HG03460 (cell line): Measurements from ENCODE around the gene OR6V1.
"Not testable (repeated sequence)": the region's sequence is repeated elsewhere in the genome, so short reads cannot be mapped to it uniquely, and the experiment has no call there.

Experiments used
- ATAC-seq: cut with Tn5 transposase; IDR thresholded peaks from one replicate; pipeline ENCODE4 v1.9.1; 2021; ENCODE audit not compliant: unreplicated experiment

OR6V1 gene

GRCh38 chr7:143042790-143043271, 9.3 kb upstream of the OR6V1 start:
- ATAC-seq, result no peak

DNA sequence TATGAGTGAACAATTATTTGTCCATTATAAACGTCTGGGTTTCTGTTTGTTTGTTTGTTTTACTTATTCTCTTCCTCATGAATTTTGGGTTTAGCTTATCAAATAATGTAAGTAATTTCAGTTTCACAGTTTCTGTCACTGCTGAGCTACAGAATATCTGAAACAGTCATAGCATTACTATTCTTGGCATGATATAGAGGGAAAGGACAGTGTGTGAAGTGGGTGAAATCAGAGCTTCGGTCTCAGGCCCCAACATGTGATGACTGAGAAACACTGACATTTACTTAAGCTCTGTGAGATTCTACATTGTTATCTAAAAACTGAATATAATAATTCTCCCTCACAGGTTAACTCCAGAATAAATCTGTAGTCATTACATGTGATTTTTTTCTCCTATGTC, 8.8 kb upstream of the OR6V1 start:
- ATAC-seq, result no peak

DNA sequence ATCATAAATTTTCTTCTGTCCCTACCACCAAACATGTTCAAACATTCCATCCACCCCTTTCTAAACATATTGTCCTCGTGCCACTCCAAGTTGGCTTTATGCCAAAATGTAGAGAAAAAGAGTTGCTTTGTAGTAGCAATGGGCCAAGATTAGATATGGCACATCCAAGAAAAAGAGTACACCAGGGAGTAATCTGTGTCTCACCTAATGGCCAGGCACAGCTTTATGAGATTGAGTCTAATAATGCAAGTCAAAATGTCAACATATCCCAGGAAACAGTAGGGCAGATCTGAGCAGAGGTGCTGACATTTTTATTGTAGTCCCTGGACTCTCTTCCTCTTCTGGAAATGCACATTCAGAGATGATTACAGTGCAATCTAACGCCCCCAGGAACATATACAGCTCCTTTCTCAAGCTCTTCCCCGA, 5.7 kb upstream of the OR6V1 start:
- ATAC-seq, result no peak

- ATAC-seq, result no peak
Observed at GRCh38 chr7:143047326-143047725, 4.8 kb upstream of the OR6V1 start.

DNA sequence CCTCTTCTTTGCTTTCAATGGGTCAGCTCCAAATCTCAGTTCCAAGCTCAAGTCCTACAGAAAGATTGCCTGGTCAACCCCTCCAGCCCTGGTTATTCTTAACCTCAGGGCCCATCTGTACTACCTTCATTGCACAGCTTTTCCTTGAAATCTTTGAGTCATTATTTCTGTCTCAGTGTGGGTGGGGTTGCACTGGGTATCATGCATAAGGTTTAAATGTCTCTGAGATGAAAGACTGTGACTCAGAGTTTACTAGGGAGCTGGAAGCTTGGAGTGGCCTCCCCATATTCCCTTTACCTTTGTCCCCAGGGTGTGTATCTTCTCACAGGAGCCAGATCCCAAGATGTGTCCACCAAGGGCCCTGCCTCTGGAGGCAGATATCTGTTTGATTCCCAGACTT, 3.3 kb upstream of the OR6V1 start:
- no peak for ATAC-seq

DNA sequence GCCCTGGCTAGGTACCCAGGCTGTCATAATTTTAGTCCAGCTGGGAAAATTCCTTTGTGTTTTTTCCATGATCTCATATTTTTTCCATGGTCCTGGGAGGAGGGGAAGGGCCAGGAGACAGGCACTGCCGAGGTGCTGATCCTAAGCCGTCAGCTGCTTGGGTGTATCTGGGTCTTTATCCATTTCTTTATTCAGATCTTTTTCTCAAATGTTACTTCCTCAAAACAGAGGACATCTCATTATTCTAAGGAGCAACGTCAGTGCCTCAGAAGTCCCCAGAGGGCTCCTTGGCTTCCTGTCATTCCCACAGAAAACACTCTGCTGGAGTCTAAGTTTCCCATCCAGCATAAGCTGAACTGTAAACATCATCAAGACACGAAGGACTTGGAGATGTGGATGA, 2.8 kb upstream of the OR6V1 start:
- no peak for ATAC-seq

DNA sequence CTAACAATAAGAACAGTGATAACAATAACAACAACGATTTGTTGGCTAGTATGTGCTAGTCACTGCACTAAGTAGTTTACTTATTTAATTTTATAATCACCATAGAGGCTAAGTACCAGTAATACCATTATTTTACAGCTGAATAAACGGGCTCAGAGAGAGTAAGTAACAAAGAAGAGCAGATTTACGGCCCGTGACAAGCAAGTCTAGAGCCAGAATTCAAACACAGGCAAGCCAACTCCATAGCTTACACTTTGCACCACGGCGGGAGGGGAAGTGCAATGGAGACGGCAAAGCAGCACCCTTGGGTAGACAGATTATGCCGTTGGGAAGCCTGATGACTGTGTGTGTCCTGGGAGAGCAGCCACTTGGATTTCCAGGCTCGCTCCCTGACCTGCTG, 1.2 kb upstream of the OR6V1 start:
- ATAC-seq, result no peak

GRCh38 chr7:143054621-143055020, 2.5 kb downstream of the OR6V1 start:
- ATAC-seq, result no peak

DNA sequence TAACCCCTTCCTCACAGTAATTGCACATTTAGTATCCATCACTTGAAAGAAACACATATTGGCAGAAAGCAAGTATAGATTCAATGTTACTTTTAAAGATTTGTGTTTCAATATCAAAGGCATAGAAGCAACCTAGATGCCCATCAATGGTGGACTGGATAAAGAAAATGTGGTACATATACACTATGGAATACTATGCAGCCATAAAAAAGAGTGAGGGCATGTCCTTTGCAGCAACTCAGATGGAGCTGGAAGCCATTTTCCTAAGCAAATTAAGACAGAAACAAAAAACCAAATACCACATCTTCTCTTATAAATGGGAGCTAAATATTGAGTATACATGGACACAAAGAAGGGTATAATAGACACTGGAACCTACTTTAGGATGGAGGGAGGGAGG, 3.6 kb downstream of the OR6V1 start:
- no peak for ATAC-seq

GRCh38 chr7:143063741-143064140, 11.6 kb downstream of the OR6V1 start:
- ATAC-seq, result no peak

- no peak for ATAC-seq
Observed at GRCh38 chr7:143068446-143068845, 16.3 kb downstream of the OR6V1 start.

- no peak for ATAC-seq
Observed at GRCh38 chr7:143069912-143070500, 17.9 kb downstream of the OR6V1 start.

DNA sequence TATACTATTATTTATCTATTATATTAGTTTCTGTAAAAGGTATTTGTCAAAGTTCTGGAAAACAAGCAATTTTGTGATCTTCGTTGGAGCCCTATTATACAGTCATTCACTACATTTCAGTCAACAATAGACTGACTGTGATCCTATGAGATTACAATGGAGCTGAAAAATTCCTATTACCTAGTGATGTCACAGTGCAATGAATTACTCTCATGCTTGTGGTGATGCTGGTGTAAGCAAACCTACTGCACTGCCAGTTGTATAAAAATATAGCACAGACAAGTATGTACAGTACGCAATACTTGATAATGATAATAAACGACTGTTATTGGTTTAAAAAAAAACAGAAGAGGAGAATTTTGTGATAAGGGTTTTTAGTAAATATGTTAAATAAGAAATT, 21.4 kb downstream of the OR6V1 start:
- ATAC-seq, result no peak

DNA sequence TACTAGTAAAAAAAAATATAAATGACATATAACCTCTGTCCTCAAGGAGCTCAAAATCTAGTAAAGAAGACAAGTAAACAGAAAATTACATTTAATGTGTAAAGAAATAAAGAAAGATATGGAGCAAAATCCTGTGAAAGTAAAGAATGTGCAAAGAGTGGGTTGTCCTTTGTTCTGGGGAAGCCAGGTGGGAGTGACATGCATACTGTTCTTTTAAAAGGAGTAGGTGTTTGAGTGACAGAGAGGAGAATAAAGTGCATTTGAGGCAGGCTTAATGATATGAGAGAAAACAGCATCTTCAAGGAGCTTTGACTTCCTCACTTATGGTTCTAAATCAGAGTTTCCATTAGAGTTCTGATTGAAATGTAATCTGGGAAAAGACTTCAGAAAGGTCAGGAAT, 22.0 kb downstream of the OR6V1 start:
- ATAC-seq, result no peak

DNA sequence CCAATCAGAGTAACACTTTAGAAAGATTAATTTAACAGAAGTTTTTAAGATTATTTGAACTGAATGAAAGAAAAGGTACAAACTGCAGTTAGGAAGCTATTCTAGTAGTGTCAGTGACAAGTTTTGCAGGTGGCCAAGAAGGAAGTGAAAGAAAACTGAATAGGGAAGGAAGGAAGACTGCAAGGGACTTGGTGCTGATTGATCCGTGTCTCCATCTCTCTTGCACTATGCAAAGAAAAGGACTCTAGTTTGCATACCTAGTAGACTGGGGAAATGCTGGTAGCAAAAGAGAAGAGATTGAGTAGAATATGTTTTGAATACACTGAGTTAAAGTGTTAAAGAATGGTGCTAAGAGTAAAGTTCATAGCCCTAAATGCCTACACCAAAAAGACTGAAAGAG, 33.0 kb downstream of the OR6V1 start:
- no peak for ATAC-seq

- not testable (repeated sequence) for ATAC-seq
Observed at GRCh38 chr7:143085610-143086009, 33.5 kb downstream of the OR6V1 start.

- not testable (repeated sequence) for ATAC-seq
Observed at GRCh38 chr7:143088549-143089231, 36.5 kb downstream of the OR6V1 start.

DNA sequence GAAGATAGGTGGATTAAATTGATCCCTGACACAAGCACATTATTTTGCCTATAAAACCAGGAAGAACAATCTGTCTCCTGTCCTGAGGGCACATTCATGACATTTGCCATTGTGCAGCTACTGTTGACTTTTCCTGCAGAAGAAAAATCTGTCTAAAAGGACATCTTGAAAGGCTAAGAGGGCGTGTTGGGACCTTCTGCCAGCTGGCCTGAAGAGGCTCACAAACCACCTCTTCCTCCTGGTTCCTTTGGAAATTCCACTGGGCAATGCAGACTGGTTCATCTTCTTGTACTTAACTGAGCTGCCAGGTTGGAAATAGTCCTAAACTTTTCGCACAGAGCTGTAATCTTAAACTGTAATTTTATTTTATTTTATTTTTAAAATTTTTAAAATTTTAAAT, 44.0 kb downstream of the OR6V1 start:
- ATAC-seq, result no peak

- ATAC-seq, result not testable (repeated sequence)
Observed at GRCh38 chr7:143099579-143099978, 47.4 kb downstream of the OR6V1 start.
